RWPE2 (cell line): Measurements from ENCODE around the gene USP31.
"Not testable (repeated sequence)": the region's sequence is repeated elsewhere in the genome, so short reads cannot be mapped to it uniquely, and the experiment has no call there.

Experiments
- ATAC-seq: fragments of 200-7000 bp; cut with Tn5 transposase; 3 replicates; pipeline ENCODE4 v1.9.1; 2021; ENCODE audit warnings: low read depth
- DNase-seq: peaks from one replicate; pipeline ENCODE4 v3.0.0-alpha.2; 2020; ENCODE audit warnings: low spot score
- H3K27ac ChIP-seq: fragments of 450-650 bp; 2 replicates; pipeline ENCODE4 v1.5.1; 2017; ENCODE audit warnings: mild to moderate bottlenecking; ENCODE audit not compliant: poor library complexity, severe bottlenecking
- H3K27me3 ChIP-seq: fragments of 250-450 bp; sonication (Bioruptor Pico); 2 replicates; pipeline ENCODE4 v1.5.1; 2021; ENCODE audit warnings: mild to moderate bottlenecking, moderate library complexity; ENCODE audit not compliant: insufficient read depth, poor library complexity, severe bottlenecking
- H3K36me3 ChIP-seq: fragments of 250-450 bp; sonication (Bioruptor Pico); 2 replicates; pipeline ENCODE4 v1.5.1; 2020; ENCODE audit warnings: low read depth, mild to moderate bottlenecking, moderate library complexity
- H3K4me1 ChIP-seq: fragments of 250-450 bp; sonication (Bioruptor Pico); 2 replicates; pipeline ENCODE4 v1.5.1; 2021; ENCODE audit warnings: mild to moderate bottlenecking, moderate library complexity; ENCODE audit not compliant: insufficient read depth, poor library complexity, severe bottlenecking
- H3K4me3 ChIP-seq: fragments of 250-450 bp; sonication (Bioruptor Pico); 2 replicates; pipeline ENCODE4 v1.5.1; 2021; ENCODE audit warnings: mild to moderate bottlenecking, moderate library complexity; ENCODE audit not compliant: severe bottlenecking
- H3K9me3 ChIP-seq: fragments of 250-450 bp; sonication (Bioruptor Pico); 2 replicates; pipeline ENCODE4 v1.5.1; 2021; ENCODE audit warnings: mild to moderate bottlenecking, moderate library complexity; ENCODE audit not compliant: severe bottlenecking
- TF ChIP-seq, protein P1 (sequence below): fragments of 450-650 bp; IDR thresholded peaks from one replicate; pipeline ENCODE4 v1.5.1; 2017; ENCODE audit warnings: mild to moderate bottlenecking, moderate library complexity; ENCODE audit not compliant: poor library complexity, severe bottlenecking

The USP31 gene

GRCh38 chr16:23107117-23107516 is 42.1 kb downstream of the USP31 start:
- DNase-seq = no peak
- Histone ChIP-seq H3K27ac (no peak overlapping the region), H3K9me3 (no peaks in the 10 kb centered on the region), H3K36me3 (peaks cover 61% of the 10 kb centered on the region), H3K4me3 (no peak overlapping the region), H3K4me1 (peaks cover 29% of the 10 kb centered on the region), H3K27me3 (no peaks in the 10 kb centered on the region)
- no peak for ATAC-seq
- TF ChIP-seq, protein P1, sequence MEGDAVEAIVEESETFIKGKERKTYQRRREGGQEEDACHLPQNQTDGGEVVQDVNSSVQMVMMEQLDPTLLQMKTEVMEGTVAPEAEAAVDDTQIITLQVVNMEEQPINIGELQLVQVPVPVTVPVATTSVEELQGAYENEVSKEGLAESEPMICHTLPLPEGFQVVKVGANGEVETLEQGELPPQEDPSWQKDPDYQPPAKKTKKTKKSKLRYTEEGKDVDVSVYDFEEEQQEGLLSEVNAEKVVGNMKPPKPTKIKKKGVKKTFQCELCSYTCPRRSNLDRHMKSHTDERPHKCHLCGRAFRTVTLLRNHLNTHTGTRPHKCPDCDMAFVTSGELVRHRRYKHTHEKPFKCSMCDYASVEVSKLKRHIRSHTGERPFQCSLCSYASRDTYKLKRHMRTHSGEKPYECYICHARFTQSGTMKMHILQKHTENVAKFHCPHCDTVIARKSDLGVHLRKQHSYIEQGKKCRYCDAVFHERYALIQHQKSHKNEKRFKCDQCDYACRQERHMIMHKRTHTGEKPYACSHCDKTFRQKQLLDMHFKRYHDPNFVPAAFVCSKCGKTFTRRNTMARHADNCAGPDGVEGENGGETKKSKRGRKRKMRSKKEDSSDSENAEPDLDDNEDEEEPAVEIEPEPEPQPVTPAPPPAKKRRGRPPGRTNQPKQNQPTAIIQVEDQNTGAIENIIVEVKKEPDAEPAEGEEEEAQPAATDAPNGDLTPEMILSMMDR = no peak

DNA sequence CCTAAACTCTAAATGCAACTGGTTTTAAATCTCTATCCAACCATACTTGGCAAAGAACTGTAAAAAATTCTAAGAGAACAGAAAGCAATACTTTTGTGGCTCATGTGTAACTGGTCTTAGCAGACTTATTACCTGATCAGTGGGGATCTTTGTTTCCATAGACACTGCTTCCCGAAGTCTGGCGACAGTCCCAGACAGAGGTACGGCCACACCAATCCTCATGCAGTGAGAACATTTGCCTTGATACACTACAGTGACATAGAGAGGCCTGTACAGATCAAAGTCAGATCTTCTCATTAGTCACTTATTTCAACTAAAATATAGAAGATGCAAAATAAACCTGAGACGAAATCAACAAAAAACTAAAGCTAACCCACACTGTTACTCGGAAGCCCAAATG is 43.9 kb downstream of the USP31 start:
- DNase-seq (no peak), ATAC-seq (no peak)
- peaks cover 22% of the 10 kb centered on the region for H3K4me1 ChIP-seq
- peaks cover 79% of the 10 kb centered on the region for H3K36me3 ChIP-seq
- TF ChIP-seq, protein P1 = no peak
- H3K4me3 ChIP-seq = no peak overlapping the region
- no peaks in the 10 kb centered on the region for H3K9me3 ChIP-seq
- peak overlapping the region; percentile 19 for H3K27ac ChIP-seq
- H3K27me3 ChIP-seq = no peaks in the 10 kb centered on the region

DNA sequence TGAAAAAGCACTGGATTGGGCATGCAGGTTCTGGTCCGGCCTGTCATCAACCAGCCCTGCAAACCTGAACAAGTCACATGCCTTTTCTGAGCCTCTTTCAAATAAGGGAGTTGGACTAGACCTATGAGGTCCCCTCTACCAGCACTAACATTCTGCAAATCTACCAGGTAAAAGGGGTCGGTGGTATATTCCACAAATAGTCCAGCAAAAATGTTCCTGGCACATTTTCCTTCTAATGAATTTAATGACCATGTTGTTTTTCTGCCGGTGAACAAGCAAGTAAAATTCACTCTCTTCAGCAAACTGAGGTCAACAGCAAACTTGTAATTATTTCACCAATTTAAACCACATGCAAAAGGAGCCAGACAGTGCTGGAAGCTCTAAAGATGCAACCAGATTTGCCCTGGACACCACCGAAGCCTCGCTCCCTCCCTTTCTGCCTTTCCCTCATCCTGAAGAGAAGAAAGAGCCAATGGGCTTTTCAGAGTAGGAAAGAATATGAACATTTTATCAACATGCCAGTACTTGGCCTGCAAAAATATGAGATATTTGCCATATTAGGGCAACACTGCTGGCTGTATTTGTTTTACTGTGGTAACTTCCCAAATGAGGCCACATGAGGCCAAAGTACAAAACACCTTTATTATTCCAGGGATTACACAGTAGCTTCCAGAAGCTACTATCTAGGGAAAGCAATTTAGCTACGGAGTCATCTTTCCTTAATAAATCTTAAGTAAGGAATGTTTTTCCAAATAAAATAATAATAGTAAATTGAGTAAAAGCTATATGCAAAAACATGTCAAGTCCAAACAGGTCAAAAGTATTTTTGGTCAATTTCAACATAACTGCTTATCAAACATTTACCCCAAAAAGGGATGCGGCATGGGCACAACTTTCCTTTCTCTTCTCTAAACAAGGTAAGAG is 45.0 kb downstream of the USP31 start:
- Histone ChIP-seq H3K27me3 (no peaks in the 10 kb centered on the region), H3K9me3 (no peaks in the 10 kb centered on the region), H3K4me3 (no peak overlapping the region), H3K27ac (peak overlapping the region; percentile 19), H3K4me1 (peaks cover 16% of the 10 kb centered on the region), H3K36me3 (peaks cover 85% of the 10 kb centered on the region)
- peak; percentile 66 for ATAC-seq
- no peak for DNase-seq
- TF ChIP-seq, protein P1 = no peak

DNA sequence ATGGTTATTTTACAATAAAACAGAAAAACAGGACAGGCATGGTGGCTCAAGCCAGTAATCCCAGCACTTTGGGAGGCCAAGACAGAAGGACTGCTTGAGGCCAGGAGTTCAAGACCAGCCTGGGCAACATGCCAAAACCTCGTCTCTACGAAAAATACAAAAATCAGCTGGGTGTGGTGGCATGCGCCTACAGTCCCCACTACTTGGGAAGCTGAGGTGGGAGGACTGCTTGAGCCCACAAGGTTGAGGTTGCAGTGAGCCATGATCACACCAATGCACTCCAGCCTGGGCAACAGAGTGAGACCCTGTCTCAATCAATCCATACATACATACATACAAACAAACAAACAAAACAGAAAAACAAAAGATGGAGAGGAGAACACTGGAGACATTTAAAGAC is 45.6 kb downstream of the USP31 start:
- Histone ChIP-seq H3K4me1 (peaks cover 13% of the 10 kb centered on the region), H3K9me3 (no peaks in the 10 kb centered on the region), H3K27me3 (no peaks in the 10 kb centered on the region), H3K4me3 (no peak overlapping the region), H3K36me3 (peaks cover 86% of the 10 kb centered on the region), H3K27ac (peak overlapping the region; percentile 19)
- TF ChIP-seq, protein P1 = no peak
- DNase-seq (no peak), ATAC-seq (no peak)

- DNase-seq = no peak
- TF ChIP-seq, protein P1 = no peak
Observed at GRCh38 chr16:23101012-23101550, 48.2 kb downstream of the USP31 start.

DNA sequence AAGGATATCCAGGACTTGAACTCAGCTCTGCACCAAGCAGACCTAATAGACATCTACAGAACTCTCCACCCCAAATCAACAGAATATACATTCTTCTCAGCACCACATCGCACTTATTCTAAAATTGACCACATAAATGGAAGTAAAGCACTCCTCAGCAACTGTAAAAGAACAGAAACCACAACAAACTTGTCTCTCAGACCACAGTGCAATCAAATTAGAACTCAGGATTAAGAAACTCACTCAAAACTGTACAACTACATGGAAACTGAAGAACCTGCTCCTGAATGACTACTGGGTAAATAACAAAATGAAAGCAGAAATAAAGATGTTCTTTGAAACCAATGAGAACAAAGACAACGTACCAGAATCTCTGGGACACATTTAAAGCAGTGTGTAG is 52.8 kb downstream of the USP31 start:
- H3K4me1 ChIP-seq, H3K9me3 ChIP-seq, ATAC-seq, H3K27ac ChIP-seq, H3K27me3 ChIP-seq, DNase-seq, H3K4me3 ChIP-seq: not testable (repeated sequence)
- H3K36me3 ChIP-seq = peaks cover 56% of the 10 kb centered on the region

More at GRCh38 chr16:23101012-23101550, 48.2 kb downstream of the USP31 start:
- Histone ChIP-seq H3K27me3 (no peaks in the 10 kb centered on the region), H3K27ac (no peak overlapping the region), H3K9me3 (no peaks in the 10 kb centered on the region), H3K4me3 (no peak overlapping the region), H3K36me3 (peaks cover 71% of the 10 kb centered on the region), H3K4me1 (peaks cover 13% of the 10 kb centered on the region)
- ATAC-seq = no peak

DNA sequence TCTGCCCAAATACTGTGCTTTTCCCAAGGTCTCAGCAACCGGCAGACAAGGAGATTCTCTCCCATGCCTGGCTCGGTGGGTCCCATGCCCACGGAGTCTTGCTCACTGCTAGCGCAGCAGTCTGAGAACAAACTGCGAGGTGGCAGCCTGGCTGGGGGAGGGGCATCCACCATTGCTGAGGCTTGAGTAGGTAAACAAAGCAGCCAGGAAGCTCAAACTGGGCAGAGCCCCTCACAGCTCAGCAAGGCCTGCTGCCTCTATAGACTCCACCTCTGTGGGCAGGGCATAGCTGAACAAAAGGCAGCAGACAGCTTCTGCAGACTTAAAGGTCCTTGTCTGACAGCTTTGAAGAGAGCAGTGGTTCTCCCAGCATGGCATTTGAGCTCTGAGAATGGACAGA is 55.1 kb downstream of the USP31 start:
- not testable (repeated sequence) for ATAC-seq, H3K4me3 ChIP-seq, H3K4me1 ChIP-seq, H3K9me3 ChIP-seq, H3K27me3 ChIP-seq, H3K27ac ChIP-seq, DNase-seq
- H3K36me3 ChIP-seq = peaks cover 54% of the 10 kb centered on the region
